Subcutaneous adipose tissue (tissue), 4 donors: ENCODE data around the gene AGO3. TPM values are rescaled to one million over a fixed set of nuclear protein-coding genes. Genes with fewer than 3 reads are reported as not detected.

Experiments
- total RNA-seq, 4 donors: library from RNA; depleted of rRNA; stranded (reverse); fragments of >200 nt; gene quantifications; one replicate each; pipeline ENCODE4 v1.1.0, GENCODE V29; 2016
- TF ChIP-seq, protein P1 (sequence below): fragments of 450-650 bp; IDR thresholded peaks from one replicate; pipeline ENCODE4 v1.5.1; 2016; ENCODE audit warnings: low read depth, mild to moderate bottlenecking, control low read depth, antibody characterized with exemption, moderate library complexity

AGO3 gene
- total RNA-seq, 4 donors from 2014 or later = 22.2 to 29.7 (median 25.6) TPM

DNA sequence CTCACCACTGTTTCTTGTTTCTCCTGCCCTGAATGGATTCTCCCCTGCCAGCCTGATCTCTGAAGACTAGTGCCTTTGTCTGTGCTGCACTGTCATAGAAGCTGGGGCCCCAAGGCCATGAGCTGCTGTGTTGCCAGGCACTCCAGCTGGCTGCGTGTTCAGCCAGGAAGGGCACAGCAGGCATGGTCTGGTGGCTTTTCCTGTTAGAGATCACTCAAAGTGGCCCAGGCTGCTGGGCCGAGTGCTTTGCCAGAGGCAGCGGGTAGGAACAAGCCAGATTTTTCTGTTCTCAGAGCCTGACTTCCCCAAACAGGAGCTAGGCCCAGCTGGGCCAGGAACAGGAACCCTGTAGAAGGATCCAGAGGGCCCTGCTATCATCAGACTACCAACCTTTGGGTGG, 163.0 kb downstream of the AGO3 start:
- TF ChIP-seq, protein P1, sequence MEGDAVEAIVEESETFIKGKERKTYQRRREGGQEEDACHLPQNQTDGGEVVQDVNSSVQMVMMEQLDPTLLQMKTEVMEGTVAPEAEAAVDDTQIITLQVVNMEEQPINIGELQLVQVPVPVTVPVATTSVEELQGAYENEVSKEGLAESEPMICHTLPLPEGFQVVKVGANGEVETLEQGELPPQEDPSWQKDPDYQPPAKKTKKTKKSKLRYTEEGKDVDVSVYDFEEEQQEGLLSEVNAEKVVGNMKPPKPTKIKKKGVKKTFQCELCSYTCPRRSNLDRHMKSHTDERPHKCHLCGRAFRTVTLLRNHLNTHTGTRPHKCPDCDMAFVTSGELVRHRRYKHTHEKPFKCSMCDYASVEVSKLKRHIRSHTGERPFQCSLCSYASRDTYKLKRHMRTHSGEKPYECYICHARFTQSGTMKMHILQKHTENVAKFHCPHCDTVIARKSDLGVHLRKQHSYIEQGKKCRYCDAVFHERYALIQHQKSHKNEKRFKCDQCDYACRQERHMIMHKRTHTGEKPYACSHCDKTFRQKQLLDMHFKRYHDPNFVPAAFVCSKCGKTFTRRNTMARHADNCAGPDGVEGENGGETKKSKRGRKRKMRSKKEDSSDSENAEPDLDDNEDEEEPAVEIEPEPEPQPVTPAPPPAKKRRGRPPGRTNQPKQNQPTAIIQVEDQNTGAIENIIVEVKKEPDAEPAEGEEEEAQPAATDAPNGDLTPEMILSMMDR = no peak

DNA sequence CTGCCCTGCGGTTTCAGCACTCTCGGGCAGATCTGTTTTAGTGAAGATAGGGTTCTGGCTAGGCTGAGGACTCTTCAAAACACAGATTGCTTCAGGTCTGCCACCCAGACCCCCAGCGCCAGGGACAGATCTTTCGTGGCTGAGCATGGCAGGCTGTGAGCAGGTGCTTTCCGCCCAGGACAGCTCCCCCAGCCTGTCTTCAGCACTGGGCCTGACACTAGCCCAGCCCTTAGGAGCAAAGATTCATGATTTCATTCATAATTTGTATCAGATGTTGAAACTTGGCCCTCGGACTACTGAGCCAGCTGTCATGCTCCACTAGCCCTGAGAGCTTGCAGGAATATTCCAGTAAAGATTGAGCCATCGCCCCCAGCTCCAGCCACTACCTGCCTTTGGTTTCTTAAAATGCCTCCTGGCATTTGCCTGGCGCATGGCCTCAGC, 163.7 kb downstream of the AGO3 start:
- TF ChIP-seq, protein P1 = no peak

DNA sequence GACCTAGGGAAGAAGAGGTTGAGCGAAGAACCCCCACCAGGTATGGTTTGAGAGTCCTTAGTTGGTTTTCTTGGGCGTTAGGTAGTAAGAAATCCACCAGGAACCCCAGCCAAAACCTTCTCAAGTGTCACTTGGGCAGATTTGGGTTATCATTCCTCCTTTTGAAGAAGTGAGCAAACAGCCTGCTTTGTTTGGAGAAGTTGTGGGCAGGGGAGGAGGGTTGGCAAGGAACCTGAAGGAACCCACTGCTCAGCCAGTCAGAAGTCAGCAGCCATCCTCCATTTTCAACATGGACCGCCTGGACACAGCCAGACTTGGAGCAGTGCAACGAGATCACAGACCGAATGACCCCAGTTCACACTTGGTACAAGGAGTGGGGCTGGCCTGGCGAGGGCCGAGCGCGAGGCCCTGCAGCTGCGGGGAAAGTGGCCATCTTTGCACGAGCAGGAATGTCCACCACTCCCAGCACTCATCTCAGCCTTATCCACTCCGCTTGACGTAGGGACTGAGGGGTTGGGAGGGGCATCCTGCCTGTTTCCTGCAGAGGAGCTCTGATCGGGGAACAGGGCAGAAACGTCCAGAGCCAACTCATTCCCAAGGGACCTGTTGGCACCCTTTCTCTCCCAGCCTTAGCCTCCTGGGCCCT, 165.0 kb downstream of the AGO3 start:
- TF ChIP-seq, protein P1 = no peak

DNA sequence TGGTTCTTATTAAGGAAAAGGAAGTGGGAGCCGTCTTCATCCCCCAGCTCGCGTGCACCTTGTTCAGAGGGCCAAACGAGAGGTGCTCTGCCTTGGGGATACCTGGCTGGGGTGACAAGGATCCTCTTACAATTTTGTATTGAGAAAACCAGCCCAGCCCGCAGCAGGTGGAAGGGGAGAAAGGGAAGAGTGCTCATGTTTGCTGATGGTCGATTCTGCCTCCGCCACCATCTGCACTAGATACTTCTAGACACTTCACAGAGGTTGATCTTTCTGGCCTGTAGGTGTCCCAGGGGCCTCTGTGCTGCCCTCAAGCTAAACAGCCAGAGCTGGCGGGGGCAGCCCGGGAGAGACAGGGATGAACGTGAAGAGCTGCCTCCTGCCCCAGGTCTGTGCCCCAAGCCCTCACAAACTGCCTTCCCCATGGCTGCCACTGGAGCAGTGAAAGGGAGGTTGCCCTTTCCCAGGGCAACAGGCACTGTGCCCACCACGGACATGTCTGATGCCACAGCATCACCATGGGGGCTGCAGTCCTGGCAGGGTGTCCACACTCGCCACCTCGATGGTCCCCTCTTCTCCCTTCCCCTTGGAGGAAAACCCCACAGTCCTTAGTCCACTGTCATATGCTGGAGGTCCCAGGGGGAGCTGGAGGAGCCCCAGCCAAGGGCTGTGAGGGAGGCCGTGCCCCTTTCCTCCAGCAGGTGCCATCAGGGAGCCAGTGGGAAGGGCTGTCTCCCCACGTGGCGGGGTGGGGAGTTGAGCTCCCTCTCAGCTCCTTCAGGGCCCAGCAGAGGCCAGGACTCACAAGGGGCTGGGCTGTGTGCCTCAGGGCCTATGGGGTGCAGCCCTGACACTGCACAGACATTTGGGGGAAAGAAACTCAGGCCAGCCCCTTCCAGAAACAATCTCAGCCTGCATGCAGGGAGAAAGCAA, 165.9 kb downstream of the AGO3 start:
- TF ChIP-seq, protein P1 = no peak

DNA sequence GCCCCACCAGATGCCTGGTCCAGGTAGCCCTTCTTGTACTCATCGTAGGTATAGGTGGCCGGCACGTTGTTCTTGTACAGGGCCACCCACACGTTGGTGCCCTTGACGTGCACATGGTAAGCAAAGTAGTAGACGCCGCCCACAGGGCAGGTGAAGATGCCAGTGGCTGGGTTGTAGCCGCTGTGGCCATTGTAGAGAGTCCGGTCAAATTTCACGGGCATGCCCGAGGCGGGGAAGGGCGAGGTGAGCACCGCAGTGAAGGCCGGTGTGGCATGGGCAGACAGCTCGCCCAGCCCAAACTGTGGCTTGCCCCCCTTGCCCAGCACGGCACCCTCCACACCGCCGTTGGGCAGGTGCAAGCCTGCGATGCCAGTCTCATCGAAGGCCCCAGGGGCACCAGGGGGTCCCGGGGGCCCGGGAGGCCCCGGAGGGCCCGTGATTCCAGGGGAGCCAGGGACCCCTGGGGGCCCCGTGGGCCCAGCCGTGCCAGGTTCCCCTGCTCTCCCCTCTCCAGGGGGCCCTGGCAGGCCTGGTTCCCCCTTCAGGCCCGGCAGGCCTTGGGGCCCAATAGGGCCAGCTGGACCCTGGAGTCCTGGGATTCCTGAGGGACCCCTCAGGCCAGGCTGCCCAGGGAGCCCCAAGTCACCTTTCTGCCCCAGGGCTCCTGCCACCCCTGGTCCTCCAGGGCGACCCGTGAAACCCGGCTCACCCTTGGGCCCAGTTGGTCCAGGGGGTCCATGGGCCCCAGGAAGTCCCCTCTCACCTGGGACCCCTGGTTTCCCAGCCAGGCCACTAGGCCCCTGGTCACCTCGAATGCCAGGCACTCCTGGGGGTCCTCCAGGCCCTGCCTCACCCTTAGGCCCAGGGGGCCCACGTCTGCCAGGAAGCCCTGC, 167.0 kb downstream of the AGO3 start:
- TF ChIP-seq, protein P1 = no peak

DNA sequence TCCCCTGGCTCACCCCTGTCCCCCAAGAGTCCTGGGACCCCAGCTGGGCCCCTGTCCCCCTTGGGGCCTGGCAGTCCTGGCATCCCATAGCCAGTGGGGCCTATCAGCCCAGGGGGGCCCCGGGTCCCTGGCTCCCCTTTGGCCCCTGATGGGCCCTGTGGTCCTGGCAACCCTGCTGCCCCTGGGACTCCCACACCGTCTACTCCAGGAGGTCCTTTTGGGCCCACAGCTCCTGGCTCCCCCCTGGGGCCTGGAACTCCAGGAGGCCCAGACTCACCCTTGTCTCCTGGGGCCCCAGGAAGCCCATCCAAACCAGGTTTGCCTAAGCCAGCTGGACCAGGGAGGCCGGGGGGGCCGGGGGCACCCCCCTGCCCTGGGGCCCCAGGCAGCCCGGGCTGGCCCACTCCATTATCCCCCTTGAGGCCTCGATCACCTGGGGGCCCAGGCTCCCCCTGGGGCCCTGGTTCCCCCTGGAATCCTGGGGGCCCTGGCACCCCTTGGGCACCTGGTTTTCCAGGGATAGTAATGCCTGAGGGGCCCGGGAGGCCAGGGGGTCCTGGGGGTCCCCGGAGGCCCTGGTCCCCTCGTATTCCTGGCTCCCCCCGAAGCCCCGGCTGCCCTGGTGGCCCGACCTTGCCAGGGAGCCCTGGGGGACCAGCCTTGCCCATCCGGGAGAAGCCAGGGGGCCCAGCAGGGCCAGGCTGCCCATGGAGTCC, 167.9 kb downstream of the AGO3 start:
- TF ChIP-seq, protein P1 = no peak
